DND-41 (cell line): ENCODE measurements around the gene HERC3.

Source experiments
- ATAC-seq: fragments of 200-7000 bp; cut with Tn5 transposase; 3 replicates; pipeline ENCODE4 v1.9.1; 2021; ENCODE audit warnings: low read depth; ENCODE audit not compliant: insufficient read depth
- DNase-seq: peaks from one replicate; pipeline ENCODE4 v3.0.0-alpha.2; 2020
- H2AFZ ChIP-seq: 2 replicates; pipeline ENCODE4 v1.6.0; 2012; ENCODE audit warnings: low read depth, low read length
- H3K27ac ChIP-seq: 2 replicates; pipeline ENCODE4 v1.5.1; 2012; ENCODE audit warnings: low read length, inconsistent platforms
- H3K27me3 ChIP-seq: fragments of 200-600 bp; sonication (generic); 2 replicates; pipeline ENCODE4 v1.6.0; 2012; ENCODE audit warnings: low read length, mild to moderate bottlenecking, inconsistent platforms; ENCODE audit not compliant: insufficient read depth, poor library complexity
- H3K36me3 ChIP-seq: 2 replicates; pipeline ENCODE4 v1.5.1; 2012; ENCODE audit warnings: low read length, inconsistent platforms; ENCODE audit not compliant: insufficient read depth
- H3K4me1 ChIP-seq: 2 replicates; pipeline ENCODE4 v1.5.1; 2012; ENCODE audit warnings: mild to moderate bottlenecking, low read length; ENCODE audit not compliant: insufficient read depth
- H3K4me2 ChIP-seq: 2 replicates; pipeline ENCODE4 v1.6.0; 2012; ENCODE audit warnings: mild to moderate bottlenecking, moderate library complexity, low read length, inconsistent platforms; ENCODE audit not compliant: insufficient read depth
- H3K4me3 ChIP-seq, 2 experiments: fragments of 200-600 bp in 1 of 2; shearing (Covaris generic) in 1 of 2; 2 replicates each; pipeline ENCODE4 v1.5.1; 2012 to 2016; ENCODE audit warnings: inconsistent platforms in 2 of 2, low read length in 2 of 2, mild to moderate bottlenecking in 2 of 2, low read depth in 1 of 2, moderate library complexity in 1 of 2
- H3K79me2 ChIP-seq: 2 replicates; pipeline ENCODE4 v1.6.0; 2012; ENCODE audit warnings: low read length, inconsistent platforms; ENCODE audit not compliant: insufficient read depth
- H3K9ac ChIP-seq: 2 replicates; pipeline ENCODE4 v1.6.0; 2012; ENCODE audit warnings: low read depth, mild to moderate bottlenecking, inconsistent platforms, low read length, moderate library complexity
- H3K9me3 ChIP-seq: 2 replicates; pipeline ENCODE4 v1.5.1; 2012; ENCODE audit warnings: low read length, moderate library complexity, mild to moderate bottlenecking, inconsistent platforms; ENCODE audit not compliant: insufficient read depth, severe bottlenecking
- H4K20me1 ChIP-seq: 2 replicates; pipeline ENCODE4 v1.6.0; 2012; ENCODE audit warnings: low read length; ENCODE audit not compliant: insufficient read depth
- CTCF ChIP-seq: IDR thresholded peaks from 2 replicates; pipeline ENCODE4 v1.5.1; 2012; ENCODE audit warnings: borderline replicate concordance, low read length, moderate library complexity, mild to moderate bottlenecking; ENCODE audit not compliant: poor library complexity, severe bottlenecking; ENCODE audit errors: extremely low read depth
- EZH2 ChIP-seq: IDR thresholded peaks from 3 replicates; pipeline ENCODE4 v1.6.1; 2012; ENCODE audit warnings: borderline replicate concordance, low read depth, mild to moderate bottlenecking, moderate library complexity, low read length, inconsistent platforms; ENCODE audit not compliant: severe bottlenecking

HERC3 gene

GRCh38 chr4:88705223-88705622, 112.9 kb downstream of the HERC3 start:
- TF ChIP-seq EZH2 (no peak), CTCF (no peak)
- peaks cover 32% of the 10 kb centered on the region for H3K36me3 ChIP-seq
- no peak overlapping the region for H3K9ac ChIP-seq
- no peaks in the 10 kb centered on the region for H3K9me3 ChIP-seq
- no peaks in the 10 kb centered on the region for H3K27me3 ChIP-seq
- no peak overlapping the region for H2AFZ ChIP-seq
- no peak overlapping the region for H3K4me2 ChIP-seq
- ATAC-seq, result no peak
- no peak overlapping the region for H3K4me3 ChIP-seq
- H3K4me1 ChIP-seq, result no peaks in the 10 kb centered on the region
- no peak for DNase-seq
- H3K79me2 ChIP-seq, result no peaks in the 10 kb centered on the region
- H3K27ac ChIP-seq, result no peak overlapping the region
- no peaks in the 10 kb centered on the region for H4K20me1 ChIP-seq

GRCh38 chr4:88705805-88706492, 113.7 kb downstream of the HERC3 start:
- ATAC-seq (no peak), DNase-seq (no peak)
- TF ChIP-seq EZH2 (no peak), CTCF (no peak)
- no peaks in the 10 kb centered on the region for H3K27me3 ChIP-seq
- no peak overlapping the region for H3K4me2 ChIP-seq
- H3K27ac ChIP-seq, result no peak overlapping the region
- no peaks in the 10 kb centered on the region for H4K20me1 ChIP-seq
- no peaks in the 10 kb centered on the region for H3K9me3 ChIP-seq
- H3K36me3 ChIP-seq, result peaks cover 38% of the 10 kb centered on the region
- no peaks in the 10 kb centered on the region for H3K4me1 ChIP-seq
- H2AFZ ChIP-seq, result no peak overlapping the region
- H3K79me2 ChIP-seq, result no peaks in the 10 kb centered on the region
- H3K4me3 ChIP-seq, result no peak overlapping the region
- no peak overlapping the region for H3K9ac ChIP-seq

- DNase-seq (no peak), ATAC-seq (no peak)
- peaks cover 40% of the 10 kb centered on the region for H3K36me3 ChIP-seq
- no peaks in the 10 kb centered on the region for H3K79me2 ChIP-seq
- H3K27me3 ChIP-seq, result no peaks in the 10 kb centered on the region
- H3K4me3 ChIP-seq, result no peak overlapping the region
- no peak overlapping the region for H3K27ac ChIP-seq
- no peak overlapping the region for H3K9ac ChIP-seq
- H2AFZ ChIP-seq, result no peak overlapping the region
- no peaks in the 10 kb centered on the region for H4K20me1 ChIP-seq
- no peak overlapping the region for H3K4me2 ChIP-seq
- TF ChIP-seq EZH2, result no peak
- TF ChIP-seq CTCF, result no peak
- no peaks in the 10 kb centered on the region for H3K9me3 ChIP-seq
- no peaks in the 10 kb centered on the region for H3K4me1 ChIP-seq
Observed at GRCh38 chr4:88706574-88706973, 114.3 kb downstream of the HERC3 start.
